Panc1 (cell line): ENCODE results near the gene UBLCP1. TPM values are rescaled to one million over a fixed set of nuclear protein-coding genes. Genes with fewer than 3 reads are reported as not detected.

Experiments used
- total RNA-seq: library from RNA; stranded (reverse); gene quantifications from one replicate; pipeline ENCODE4 v1.2.1, GENCODE V29; 2021; ENCODE audit not compliant: unreplicated experiment

UBLCP1 gene
- total RNA-seq, 1 experiment from 2014 or later: 31.8 TPM

Other genes starting within 250 kb of the UBLCP1 start
- not detected for gene EBF1, start 163.4 kb upstream of the UBLCP1 start, total RNA-seq
- 81.8 TPM for gene RNF145, start 53.7 kb upstream of the UBLCP1 start, total RNA-seq
- gene IL12B, start 67.2 kb downstream of the UBLCP1 start, total RNA-seq: not detected